Gastroesophageal sphincter (tissue), 3 donors: Measurements from ENCODE around the gene XG.

Source experiments
- EP300 ChIP-seq: sonication (generic); formaldehyde crosslinking; IDR thresholded peaks from one replicate; pipeline ENCODE4 v1.6.1; 2017; ENCODE audit warnings: antibody characterized with exemption, mild to moderate bottlenecking
- POLR2A ChIP-seq, 2 donors: fragments of 450-650 bp; IDR thresholded peaks; one replicate each; pipeline ENCODE4 v1.6.1; 2017; ENCODE audit warnings: antibody characterized with exemption in 2 of 2, mild to moderate bottlenecking in 2 of 2, moderate library complexity in 1 of 2
- TF ChIP-seq, protein P1 (sequence below), 4 experiments: fragments of 200-600 bp in 2 of 4; fragments of 450-650 bp in 2 of 4; sonication (generic) in 1 of 4; IDR thresholded peaks; one replicate each; pipeline ENCODE4 v1.5.1; 2017 to 2019; ENCODE audit warnings: antibody characterized with exemption in 4 of 4, mild to moderate bottlenecking in 2 of 4, moderate library complexity in 2 of 4

DNA sequence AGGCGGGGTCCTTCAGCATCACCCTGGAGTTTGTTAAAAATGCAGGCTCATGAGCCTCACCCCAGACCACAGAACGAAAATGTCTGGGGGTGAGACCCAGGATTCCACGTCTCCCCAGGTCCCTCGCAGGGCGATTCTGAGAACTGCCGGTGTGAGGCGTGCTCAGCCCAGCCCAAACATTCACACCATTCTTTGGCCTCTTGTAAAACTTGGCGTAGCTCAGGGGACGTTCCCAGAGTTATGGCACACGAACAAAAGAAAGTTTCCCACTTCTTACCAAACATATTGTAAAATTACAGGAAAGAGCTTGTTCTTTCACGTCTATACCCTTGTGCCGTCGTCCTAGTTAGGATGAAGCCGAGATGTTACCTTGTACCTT is 47.9 kb upstream of the XG start:
- TF ChIP-seq POLR2A (IDR thresholded peaks at IDR 0.05): no peak
- TF ChIP-seq, protein P1, sequence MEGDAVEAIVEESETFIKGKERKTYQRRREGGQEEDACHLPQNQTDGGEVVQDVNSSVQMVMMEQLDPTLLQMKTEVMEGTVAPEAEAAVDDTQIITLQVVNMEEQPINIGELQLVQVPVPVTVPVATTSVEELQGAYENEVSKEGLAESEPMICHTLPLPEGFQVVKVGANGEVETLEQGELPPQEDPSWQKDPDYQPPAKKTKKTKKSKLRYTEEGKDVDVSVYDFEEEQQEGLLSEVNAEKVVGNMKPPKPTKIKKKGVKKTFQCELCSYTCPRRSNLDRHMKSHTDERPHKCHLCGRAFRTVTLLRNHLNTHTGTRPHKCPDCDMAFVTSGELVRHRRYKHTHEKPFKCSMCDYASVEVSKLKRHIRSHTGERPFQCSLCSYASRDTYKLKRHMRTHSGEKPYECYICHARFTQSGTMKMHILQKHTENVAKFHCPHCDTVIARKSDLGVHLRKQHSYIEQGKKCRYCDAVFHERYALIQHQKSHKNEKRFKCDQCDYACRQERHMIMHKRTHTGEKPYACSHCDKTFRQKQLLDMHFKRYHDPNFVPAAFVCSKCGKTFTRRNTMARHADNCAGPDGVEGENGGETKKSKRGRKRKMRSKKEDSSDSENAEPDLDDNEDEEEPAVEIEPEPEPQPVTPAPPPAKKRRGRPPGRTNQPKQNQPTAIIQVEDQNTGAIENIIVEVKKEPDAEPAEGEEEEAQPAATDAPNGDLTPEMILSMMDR (IDR thresholded peaks at IDR 0.05): peak in 3 of 4 experiments; percentile 50 to 63 (median 54)
- TF ChIP-seq EP300: no peak
